Thymus (tissue), 11 donors: ENCODE measurements around the gene EHD2. TPM values are rescaled to one million over a fixed set of nuclear protein-coding genes. Genes with fewer than 3 reads are reported as not detected.

Experiments used
- DNase-seq, 9 donors: peaks; one replicate each; pipeline ENCODE4 v3.0.0-alpha.2; 2013; ENCODE audit warnings: low spot score in 9 of 9, low read depth in 6 of 9, missing footprints in 1 of 9
- H3K27ac ChIP-seq, 2 donors: one replicate each; pipeline ENCODE4 v1.5.1; 2013; ENCODE audit warnings: control low read depth in 1 of 2, low read depth in 1 of 2, low read length in 1 of 2, mild to moderate bottlenecking in 1 of 2, moderate library complexity in 1 of 2
- H3K27me3 ChIP-seq, 2 donors: one replicate each; pipeline ENCODE4 v1.5.1; 2013; ENCODE audit warnings: low read length in 1 of 2; ENCODE audit not compliant: control insufficient read depth in 2 of 2, insufficient read depth in 1 of 2
- H3K36me3 ChIP-seq, 2 donors: one replicate each; pipeline ENCODE4 v1.5.1; 2013; ENCODE audit warnings: low read length in 1 of 2, mild to moderate bottlenecking in 1 of 2, moderate library complexity in 1 of 2; ENCODE audit not compliant: control insufficient read depth in 2 of 2, insufficient read depth in 2 of 2
- H3K4me1 ChIP-seq, 2 donors: one replicate each; pipeline ENCODE4 v1.5.1; 2013; ENCODE audit warnings: low read length in 2 of 2; ENCODE audit not compliant: control insufficient read depth in 2 of 2, insufficient read depth in 2 of 2
- H3K4me3 ChIP-seq, 2 donors: one replicate each; pipeline ENCODE4 v1.5.1; 2013; ENCODE audit warnings: low read length in 2 of 2, control low read depth in 1 of 2, mild to moderate bottlenecking in 1 of 2
- H3K9me3 ChIP-seq, 2 donors: one replicate each; pipeline ENCODE4 v1.5.1; 2013; ENCODE audit warnings: low read length in 1 of 2, mild to moderate bottlenecking in 1 of 2; ENCODE audit not compliant: control insufficient read depth in 2 of 2, insufficient read depth in 1 of 2
- WGBS: extraction: QIAGEN DNeasy Blood & Tissue Kit; methylation state at CpG from one replicate; pipeline ENCODE4 v1.1.7; 2013; 5-methylcytosine and 5-hydroxymethylcytosine counted together
- polyA plus RNA-seq: library from polyadenylated mRNA; stranded (reverse); fragments of 200-250 nt; gene quantifications from one replicate; pipeline ENCODE4 v1.2.3, GENCODE V29; 2013
- total RNA-seq: library from RNA; stranded (reverse); fragments of 120-200 nt; gene quantifications from one replicate; pipeline ENCODE4 v1.2.4, GENCODE V29; 2013
- donor health status: healthy.

EHD2 gene
- total and polyA plus RNA-seq, 2 donors = 1.9 to 14.2 TPM

DNA sequence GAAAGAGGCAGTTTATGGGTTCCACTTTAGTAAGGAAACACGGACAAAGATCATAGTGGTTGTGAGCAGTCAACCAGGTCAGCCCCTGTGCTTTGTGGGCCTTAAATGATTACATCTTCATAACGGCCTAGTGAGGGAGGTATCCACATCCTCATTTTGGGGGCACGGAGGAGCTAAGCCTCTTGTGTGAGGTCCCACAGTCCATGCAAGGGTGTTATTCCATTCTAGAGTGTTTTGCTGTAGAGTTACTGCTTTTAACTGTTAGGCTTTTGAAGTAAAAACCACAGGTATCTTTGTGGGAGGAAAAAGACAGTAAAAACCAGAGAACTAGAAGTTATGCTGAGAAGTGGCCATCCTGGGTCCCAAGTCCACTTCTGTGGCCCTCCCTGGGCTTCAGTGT, 36.1 kb downstream of the EHD2 start:
- Histone ChIP-seq H3K9me3 (no peaks in the 10 kb centered on the region), H3K27me3 (no peaks in the 10 kb centered on the region), H3K4me1 (peaks cover 52 to 79% of the 10 kb centered on the region in 2 donors), H3K27ac (peak overlapping the region; percentile 25 to 50), H3K36me3 (peaks cover 47 to 70% of the 10 kb centered on the region in 2 donors), H3K4me3 (peak overlapping the region in 1 of 2 donors; percentile 11)
- no peak for DNase-seq
- WGBS = 6% methylated on average over 3 of the region's 3 CpGs

GRCh38 chr19:47750752-47751151, 37.5 kb downstream of the EHD2 start:
- Histone ChIP-seq H3K9me3 (no peaks in the 10 kb centered on the region), H3K27ac (no peak overlapping the region), H3K4me3 (no peak overlapping the region), H3K36me3 (peaks cover 61 to 81% of the 10 kb centered on the region in 2 donors), H3K4me1 (peaks cover 57 to 73% of the 10 kb centered on the region in 2 donors), H3K27me3 (no peaks in the 10 kb centered on the region)
- DNase-seq = no peak
- 87% methylated on average over 18 of the region's 18 CpGs for WGBS

GRCh38 chr19:47752440-47753211, 39.4 kb downstream of the EHD2 start:
- Histone ChIP-seq H3K9me3 (no peaks in the 10 kb centered on the region), H3K4me3 (no peak overlapping the region), H3K27ac (peak overlapping the region in 1 of 2 donors; percentile 48), H3K36me3 (peaks cover 80 to 90% of the 10 kb centered on the region in 2 donors), H3K27me3 (no peaks in the 10 kb centered on the region), H3K4me1 (peaks cover 49 to 63% of the 10 kb centered on the region in 2 donors)
- DNase-seq = peak in 1 of 9 donors; percentile 60
- whole genome bisulfite sequencing = 48% methylated on average over 27 of the region's 27 CpGs

GRCh38 chr19:47754206-47755064, 41.2 kb downstream of the EHD2 start:
- H3K27ac ChIP-seq = peak overlapping the region in 1 of 2 donors; percentile 30
- H3K9me3 ChIP-seq = no peaks in the 10 kb centered on the region
- H3K4me1 ChIP-seq = peaks cover 38 to 47% of the 10 kb centered on the region in 2 donors
- H3K4me3 ChIP-seq = no peak overlapping the region
- WGBS = 33% methylated on average over 37 of the region's 37 CpGs
- H3K36me3 ChIP-seq = peaks cover 77 to 88% of the 10 kb centered on the region in 2 donors
- DNase-seq = no peak
- H3K27me3 ChIP-seq = no peaks in the 10 kb centered on the region

DNA sequence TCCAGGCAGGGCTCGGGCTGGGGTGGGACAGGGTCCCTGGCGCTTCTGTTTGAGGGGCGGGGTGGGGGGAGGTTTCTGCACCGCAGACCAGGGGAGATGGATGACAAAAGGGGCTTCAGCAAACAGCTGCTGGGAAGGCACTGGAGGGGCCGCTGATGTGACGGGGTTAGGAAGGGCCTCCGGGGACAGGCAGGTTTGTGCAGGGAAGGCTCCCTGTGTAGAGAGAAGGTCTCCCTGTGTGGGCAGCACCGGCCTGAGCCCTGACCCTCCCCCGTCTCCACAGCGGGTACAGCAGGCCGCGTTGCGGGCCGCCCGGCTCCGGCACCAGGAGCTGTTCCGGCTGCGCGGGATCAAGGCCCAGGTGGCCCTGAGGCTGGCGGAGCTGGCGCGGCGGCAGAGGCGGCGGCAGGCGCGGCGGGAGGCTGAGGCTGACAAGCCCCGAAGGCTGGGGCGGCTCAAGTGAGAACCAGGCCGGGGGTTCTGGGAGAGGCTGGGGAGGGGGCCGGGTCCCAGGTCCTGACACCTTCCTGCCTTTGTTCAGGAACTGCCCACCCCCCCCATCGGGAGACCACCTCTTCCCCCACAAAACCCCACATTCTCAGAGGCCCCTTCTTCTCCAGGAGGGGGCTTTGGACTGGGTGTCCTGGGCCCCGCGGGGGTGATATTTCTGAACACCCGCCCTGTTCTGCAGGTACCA, 42.0 kb downstream of the EHD2 start:
- WGBS = 84% methylated on average over 36 of the region's 36 CpGs

DNA sequence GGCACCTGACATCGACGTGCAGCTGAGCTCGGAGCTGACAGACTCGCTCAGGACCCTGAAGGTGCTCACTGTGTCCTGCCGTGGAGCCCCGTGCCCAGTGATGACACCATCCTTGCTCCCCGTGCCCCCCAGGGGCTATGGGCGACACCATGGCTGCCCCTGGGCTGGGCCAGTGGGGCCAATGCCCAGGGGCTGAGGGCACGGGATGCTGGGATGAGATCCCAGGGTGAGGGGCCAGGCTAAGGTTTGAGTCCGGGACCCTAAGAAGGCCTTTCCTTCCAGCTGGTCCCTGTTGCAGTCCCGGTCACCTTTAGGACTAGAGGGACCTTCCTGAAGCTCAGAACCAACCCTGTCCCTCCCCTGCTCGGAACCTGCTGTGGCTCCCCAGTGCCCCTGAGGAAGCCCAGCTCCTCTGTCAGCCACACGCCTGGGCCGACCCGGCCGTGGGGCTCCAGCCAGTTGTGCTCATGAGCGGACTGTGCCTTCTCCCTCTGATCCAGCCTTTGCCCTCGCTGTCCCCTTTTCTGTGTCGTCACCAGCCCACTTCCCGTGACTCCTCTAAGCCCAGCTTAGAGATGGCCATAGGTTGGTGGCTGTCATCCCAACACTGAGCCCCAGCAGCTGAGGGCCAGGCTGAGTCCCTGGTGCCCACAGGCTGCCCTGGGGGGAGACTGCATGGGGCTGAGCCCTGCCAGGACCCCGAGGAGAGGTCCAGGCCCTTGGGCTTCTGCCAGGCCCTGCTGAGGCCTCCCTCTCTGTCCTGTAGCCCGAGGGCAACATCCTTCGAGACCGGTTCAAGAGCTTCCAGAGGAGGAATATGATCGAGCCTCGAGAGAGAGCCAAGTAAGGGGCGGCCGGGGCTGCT, 42.8 kb downstream of the EHD2 start:
- H3K9me3 ChIP-seq = no peaks in the 10 kb centered on the region
- DNase-seq = no peak
- WGBS = 98% methylated on average over 28 of the region's 28 CpGs

More for the DNA sequence above, 42.0 kb downstream of the EHD2 start:
- H3K4me3 ChIP-seq = no peak overlapping the region
- peaks cover 31 to 40% of the 10 kb centered on the region in 2 donors for H3K4me1 ChIP-seq
- H3K27ac ChIP-seq = no peak overlapping the region
- peaks cover 74 to 85% of the 10 kb centered on the region in 2 donors for H3K36me3 ChIP-seq
- H3K9me3 ChIP-seq = no peaks in the 10 kb centered on the region
- no peak for DNase-seq
- no peaks in the 10 kb centered on the region for H3K27me3 ChIP-seq

DNA sequence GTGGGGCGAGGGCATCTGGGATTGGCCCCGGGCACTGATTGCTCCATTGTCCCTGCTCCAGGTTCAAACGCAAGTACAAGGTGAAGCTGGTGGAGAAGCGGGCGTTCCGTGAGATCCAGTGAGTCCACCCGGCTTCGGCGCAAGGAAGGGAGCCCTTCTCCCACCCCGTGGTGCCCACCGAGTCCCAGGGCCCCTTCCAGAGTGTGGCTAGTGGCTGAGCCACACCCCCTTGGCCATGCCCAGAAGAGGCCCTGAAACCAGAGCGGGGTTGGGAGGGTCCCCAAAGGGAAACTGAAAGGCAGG, 43.4 kb downstream of the EHD2 start:
- H3K36me3 ChIP-seq = peaks cover 63 to 76% of the 10 kb centered on the region in 2 donors
- H3K4me1 ChIP-seq = peaks cover 27 to 29% of the 10 kb centered on the region in 2 donors
- no peak overlapping the region for H3K27ac ChIP-seq
- no peak overlapping the region for H3K4me3 ChIP-seq
- H3K9me3 ChIP-seq = no peaks in the 10 kb centered on the region
- 99% methylated on average over 12 of the region's 12 CpGs for WGBS
- DNase-seq = no peak
- H3K27me3 ChIP-seq = no peaks in the 10 kb centered on the region

More for the DNA sequence above, 42.8 kb downstream of the EHD2 start:
- H3K36me3 ChIP-seq = peaks cover 69 to 82% of the 10 kb centered on the region in 2 donors
- H3K27me3 ChIP-seq = no peaks in the 10 kb centered on the region
- H3K4me1 ChIP-seq = peaks cover 29 to 33% of the 10 kb centered on the region in 2 donors
- no peak overlapping the region for H3K4me3 ChIP-seq
- no peak overlapping the region for H3K27ac ChIP-seq

GRCh38 chr19:47756953-47757608, 43.9 kb downstream of the EHD2 start:
- Histone ChIP-seq H3K9me3 (no peaks in the 10 kb centered on the region), H3K27ac (no peak overlapping the region), H3K36me3 (peaks cover 62 to 74% of the 10 kb centered on the region in 2 donors), H3K27me3 (no peaks in the 10 kb centered on the region), H3K4me3 (no peak overlapping the region), H3K4me1 (peaks cover 24 to 27% of the 10 kb centered on the region in 2 donors)
- 98% methylated on average over 22 of the region's 22 CpGs for WGBS
- DNase-seq = no peak
